PC-9 (cell line): ENCODE data around the gene SHC1.

ENCODE experiments used
- CTCF ChIP-seq: fragments of 200-600 bp; sonication (generic); conservative IDR thresholded peaks from 2 replicates; pipeline ENCODE4 v1.6.1; 2017; ENCODE audit warnings: mixed run types, antibody characterized with exemption, mild to moderate bottlenecking, moderate library complexity
- EZH2 ChIP-seq: fragments of 200-600 bp; sonication (generic); IDR thresholded peaks from 2 replicates; pipeline ENCODE4 v1.8.0; 2017; ENCODE audit warnings: antibody characterized with exemption, low read depth

GRCh38 chr1:154964359-154964758, 6.2 kb downstream of the SHC1 start:
- TF ChIP-seq CTCF, result no peak
- no peak for TF ChIP-seq EZH2
